ENCODE measurements around the gene PTPRF.

Gene PTPRF

DNA sequence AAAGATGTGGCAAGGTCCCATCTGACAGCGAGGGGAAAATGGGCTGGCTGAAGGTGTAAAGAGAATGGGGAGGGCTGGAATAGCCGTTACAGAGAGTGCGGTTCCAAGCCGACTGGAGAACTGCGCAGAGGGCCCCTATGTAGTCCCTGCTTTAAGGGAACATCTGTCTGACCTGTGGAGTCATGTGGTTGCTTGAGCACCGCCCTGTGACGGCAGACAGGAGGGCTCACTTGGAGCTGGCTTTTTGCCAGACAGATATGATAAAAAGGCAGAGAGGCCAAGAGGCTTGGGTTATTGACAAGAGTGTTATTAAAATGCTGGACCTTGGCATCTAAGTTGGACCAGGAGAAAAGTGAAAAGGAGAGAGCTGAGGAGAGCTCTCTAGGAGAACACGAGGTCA lies 5.9 kb upstream of the PTPRF start:
- no peak overlapping the region for H4K8ac ChIP-seq (ENCODE audit: low read depth, low read length)
- H3K23ac ChIP-seq (ENCODE audit: low read length) = no peak overlapping the region
- H2AK5ac ChIP-seq (ENCODE audit: low read length) = peak overlapping the region; percentile 76
- no peak overlapping the region for H3K4ac ChIP-seq (ENCODE audit: low read depth, low read length)
- H3K4me3 ChIP-seq (ENCODE audit: low read depth, low read length) = no peak overlapping the region
- no peak overlapping the region for H2AFZ ChIP-seq (ENCODE audit: insufficient read depth, low read length, poor library complexity)
- H3K79me1 ChIP-seq (ENCODE audit: low read length) = peaks cover 4% of the 10 kb centered on the region
- no peaks in the 10 kb centered on the region for H3K27me3 ChIP-seq (ENCODE audit: insufficient read depth, low read length)
- no peak overlapping the region for H3K27ac ChIP-seq (ENCODE audit: low read depth, low read length)
- H2BK12ac ChIP-seq (ENCODE audit: low read length) = peak overlapping the region; percentile 25
- no peaks in the 10 kb centered on the region for H3K79me2 ChIP-seq (ENCODE audit: control insufficient read depth, insufficient read depth, low read length, poor library complexity)
- no peak overlapping the region for H3K9ac ChIP-seq (ENCODE audit: low read length)
- no peaks in the 10 kb centered on the region for H3K36me3 ChIP-seq (ENCODE audit: control insufficient read depth in 1 of 2, insufficient read depth in 2 of 2, low read length in 2 of 2)
- H2BK5ac ChIP-seq (ENCODE audit: low read depth, low read length, poor library complexity) = no peak overlapping the region
- H2BK120ac ChIP-seq (ENCODE audit: insufficient read depth, low read length, poor library complexity) = no peak overlapping the region
- H3K4me2 ChIP-seq (ENCODE audit: low read length) = no peak overlapping the region
- peaks cover 2% of the 10 kb centered on the region for H3K9me3 ChIP-seq (ENCODE audit: insufficient read depth, low read depth, low read length)
- peaks cover 6 to 16% of the 10 kb centered on the region in 2 experiments for H3K4me1 ChIP-seq (ENCODE audit: control insufficient read depth in 1 of 2, insufficient read depth in 2 of 2, low read length in 2 of 2)
- H3K18ac ChIP-seq (ENCODE audit: low read length) = no peak overlapping the region
- no CpG with 5 or more reads among the region's 8 CpGs for WGBS (ENCODE audit: extremely low coverage, insufficient coverage, insufficient read length)
- H4K91ac ChIP-seq (ENCODE audit: low read depth, low read length) = peak overlapping the region; percentile 32
- peak; percentile 88 to 95 for DNase-seq
- H4K12ac ChIP-seq (ENCODE audit: low read depth, low read length) = no peak overlapping the region
- H3K14ac ChIP-seq (ENCODE audit: low read length) = no peak overlapping the region

DNA sequence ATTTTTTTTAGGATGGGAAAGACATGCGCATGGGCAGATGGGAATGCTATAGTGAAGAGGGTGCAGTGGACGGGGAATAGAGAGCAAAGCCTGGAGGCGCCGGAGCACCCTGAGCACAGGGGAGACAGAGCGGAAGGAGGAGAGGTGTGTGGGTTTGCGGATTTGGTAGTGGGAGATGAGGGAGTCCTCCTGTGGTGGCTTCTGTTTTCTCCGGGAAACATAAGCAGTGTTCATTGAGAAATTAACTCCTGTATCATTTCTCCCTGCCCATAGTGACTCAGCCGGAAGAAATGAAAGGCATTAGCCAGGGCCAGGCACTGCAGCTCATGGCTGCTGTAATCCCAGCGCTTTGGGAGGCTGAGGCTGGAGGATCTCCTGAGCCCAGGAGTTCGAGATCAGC lies 4.7 kb upstream of the PTPRF start:
- H4K12ac ChIP-seq (ENCODE audit: low read depth, low read length) = no peak overlapping the region
- no peak overlapping the region for H3K27ac ChIP-seq (ENCODE audit: low read depth, low read length)
- H3K9me3 ChIP-seq (ENCODE audit: insufficient read depth, low read depth, low read length) = peaks cover under 1% of the 10 kb centered on the region
- H3K23ac ChIP-seq (ENCODE audit: low read length) = no peak overlapping the region
- no peak overlapping the region for H3K18ac ChIP-seq (ENCODE audit: low read length)
- H3K36me3 ChIP-seq (ENCODE audit: control insufficient read depth in 1 of 2, insufficient read depth in 2 of 2, low read length in 2 of 2) = no peaks in the 10 kb centered on the region
- DNase-seq = peak; percentile 80 to 81
- H3K79me2 ChIP-seq (ENCODE audit: control insufficient read depth, insufficient read depth, low read length, poor library complexity) = peaks cover 4% of the 10 kb centered on the region
- peaks cover 10 to 18% of the 10 kb centered on the region in 2 experiments for H3K4me1 ChIP-seq (ENCODE audit: control insufficient read depth in 1 of 2, insufficient read depth in 2 of 2, low read length in 2 of 2)
- no peak overlapping the region for H4K8ac ChIP-seq (ENCODE audit: low read depth, low read length)
- H3K27me3 ChIP-seq (ENCODE audit: insufficient read depth, low read length) = no peaks in the 10 kb centered on the region
- H2BK12ac ChIP-seq (ENCODE audit: low read length) = peak overlapping the region; percentile 7
- no peak overlapping the region for H3K4ac ChIP-seq (ENCODE audit: low read depth, low read length)
- no peak overlapping the region for H3K4me3 ChIP-seq (ENCODE audit: low read depth, low read length)
- WGBS (ENCODE audit: extremely low coverage, insufficient coverage, insufficient read length) = no CpG with 5 or more reads among the region's 10 CpGs
- no peak overlapping the region for H2BK5ac ChIP-seq (ENCODE audit: low read depth, low read length, poor library complexity)
- H2BK120ac ChIP-seq (ENCODE audit: insufficient read depth, low read length, poor library complexity) = no peak overlapping the region
- H3K14ac ChIP-seq (ENCODE audit: low read length) = no peak overlapping the region
- peaks cover 11% of the 10 kb centered on the region for H3K79me1 ChIP-seq (ENCODE audit: low read length)
- no peak overlapping the region for H2AFZ ChIP-seq (ENCODE audit: insufficient read depth, low read length, poor library complexity)
- no peak overlapping the region for H2AK5ac ChIP-seq (ENCODE audit: low read length)
- H3K4me2 ChIP-seq (ENCODE audit: low read length) = no peak overlapping the region
- H3K9ac ChIP-seq (ENCODE audit: low read length) = no peak overlapping the region
- H4K91ac ChIP-seq (ENCODE audit: low read depth, low read length) = no peak overlapping the region

- DNase-seq = no peak
Observed at GRCh38 chr1:43527111-43527878, 3.4 kb upstream of the PTPRF start.

GRCh38 chr1:43529206-43529731 lies 1.4 kb upstream of the PTPRF start:
- Histone ChIP-seq H2BK5ac (ENCODE audit: low read depth, low read length, poor library complexity) (no peak overlapping the region), H2AK5ac (ENCODE audit: low read length) (peak overlapping the region; percentile 27), H2BK120ac (ENCODE audit: insufficient read depth, low read length, poor library complexity) (no peak overlapping the region), H2BK12ac (ENCODE audit: low read length) (no peak overlapping the region), H3K14ac (ENCODE audit: low read length) (no peak overlapping the region), H3K4me2 (ENCODE audit: low read length) (no peak overlapping the region), H3K4me1 (ENCODE audit: control insufficient read depth in 1 of 2, insufficient read depth in 2 of 2, low read length in 2 of 2) (peaks cover 19% of the 10 kb centered on the region in 2 experiments), H4K91ac (ENCODE audit: low read depth, low read length) (peak overlapping the region; percentile 60), H4K12ac (ENCODE audit: low read depth, low read length) (no peak overlapping the region), H3K9ac (ENCODE audit: low read length) (no peak overlapping the region), H3K27me3 (ENCODE audit: insufficient read depth, low read length) (no peaks in the 10 kb centered on the region), H3K18ac (ENCODE audit: low read length) (no peak overlapping the region), H3K4me3 (ENCODE audit: low read depth, low read length) (no peak overlapping the region), H2AFZ (ENCODE audit: insufficient read depth, low read length, poor library complexity) (no peak overlapping the region), H4K8ac (ENCODE audit: low read depth, low read length) (no peak overlapping the region), H3K4ac (ENCODE audit: low read depth, low read length) (no peak overlapping the region), H3K9me3 (ENCODE audit: insufficient read depth, low read depth, low read length) (no peaks in the 10 kb centered on the region), H3K36me3 (ENCODE audit: control insufficient read depth in 1 of 2, insufficient read depth in 2 of 2, low read length in 2 of 2) (peaks cover 0 to 1% of the 10 kb centered on the region in 2 experiments), H3K27ac (ENCODE audit: low read depth, low read length) (no peak overlapping the region), H3K79me2 (ENCODE audit: control insufficient read depth, insufficient read depth, low read length, poor library complexity) (peaks cover 27% of the 10 kb centered on the region), H3K79me1 (ENCODE audit: low read length) (peaks cover 30% of the 10 kb centered on the region), H3K23ac (ENCODE audit: low read length) (no peak overlapping the region)
- no CpG with 5 or more reads among the region's 11 CpGs for WGBS (ENCODE audit: extremely low coverage, insufficient coverage, insufficient read length)
- DNase-seq = peak; percentile 86 to 99

More at GRCh38 chr1:43527111-43527878, 3.4 kb upstream of the PTPRF start:
- no peak overlapping the region for H3K18ac ChIP-seq (ENCODE audit: low read length)
- H4K8ac ChIP-seq (ENCODE audit: low read depth, low read length) = no peak overlapping the region
- H3K9me3 ChIP-seq (ENCODE audit: insufficient read depth, low read depth, low read length) = no peaks in the 10 kb centered on the region
- WGBS (ENCODE audit: extremely low coverage, insufficient coverage, insufficient read length) = no CpG with 5 or more reads among the region's 12 CpGs
- no peak overlapping the region for H4K12ac ChIP-seq (ENCODE audit: low read depth, low read length)
- H2BK120ac ChIP-seq (ENCODE audit: insufficient read depth, low read length, poor library complexity) = no peak overlapping the region
- no peak overlapping the region for H3K4ac ChIP-seq (ENCODE audit: low read depth, low read length)
- H3K4me2 ChIP-seq (ENCODE audit: low read length) = no peak overlapping the region
- H3K14ac ChIP-seq (ENCODE audit: low read length) = no peak overlapping the region
- peak overlapping the region; percentile 31 for H2AK5ac ChIP-seq (ENCODE audit: low read length)
- peaks cover 10 to 16% of the 10 kb centered on the region in 2 experiments for H3K4me1 ChIP-seq (ENCODE audit: control insufficient read depth in 1 of 2, insufficient read depth in 2 of 2, low read length in 2 of 2)
- H2AFZ ChIP-seq (ENCODE audit: insufficient read depth, low read length, poor library complexity) = no peak overlapping the region
- peaks cover 21% of the 10 kb centered on the region for H3K79me1 ChIP-seq (ENCODE audit: low read length)
- H3K9ac ChIP-seq (ENCODE audit: low read length) = no peak overlapping the region
- peak overlapping the region; percentile 25 for H2BK12ac ChIP-seq (ENCODE audit: low read length)
- H3K27ac ChIP-seq (ENCODE audit: low read depth, low read length) = no peak overlapping the region
- H3K27me3 ChIP-seq (ENCODE audit: insufficient read depth, low read length) = no peaks in the 10 kb centered on the region
- H4K91ac ChIP-seq (ENCODE audit: low read depth, low read length) = peak overlapping the region; percentile 17
- H3K36me3 ChIP-seq (ENCODE audit: control insufficient read depth in 1 of 2, insufficient read depth in 2 of 2, low read length in 2 of 2) = no peaks in the 10 kb centered on the region
- no peak overlapping the region for H2BK5ac ChIP-seq (ENCODE audit: low read depth, low read length, poor library complexity)
- peaks cover 13% of the 10 kb centered on the region for H3K79me2 ChIP-seq (ENCODE audit: control insufficient read depth, insufficient read depth, low read length, poor library complexity)
- no peak overlapping the region for H3K4me3 ChIP-seq (ENCODE audit: low read depth, low read length)
- H3K23ac ChIP-seq (ENCODE audit: low read length) = no peak overlapping the region

Measured in trophoblast cell (in vitro differentiated cells and primary cell).